GM19328 (cell line): ENCODE data around the gene PAX5.
A peak's percentile ranks its signal among the peaks of the same experiment; 100 is the strongest.
"Not testable (repeated sequence)": the region's sequence is repeated elsewhere in the genome, so short reads cannot be mapped to it uniquely, and the experiment has no call there.

Experiments used
- ATAC-seq: cut with Tn5 transposase; IDR thresholded peaks from one replicate; pipeline ENCODE4 v1.9.1; 2021; ENCODE audit warnings: mild to moderate bottlenecking, moderate library complexity; ENCODE audit not compliant: unreplicated experiment

Gene PAX5

GRCh38 chr9:37033682-37034304 lies at the start of gene PAX5:
Gene PAX5 (minus strand): TSS chr9:37034268. CDS start chr9:37034031, 237 bp downstream.
- ATAC-seq, result no peak

GRCh38 chr9:37083654-37084053 lies 49.6 kb upstream of the PAX5 start:
- no peak for ATAC-seq

GRCh38 chr9:37082214-37082765 lies 48.2 kb upstream of the PAX5 start:
- no peak for ATAC-seq

- not testable (repeated sequence) for ATAC-seq
These were observed 47.4 kb upstream of the PAX5 start for GRCh38 chr9:37081507-37081906.

GRCh38 chr9:37080165-37080628 lies 46.1 kb upstream of the PAX5 start:
- not testable (repeated sequence) for ATAC-seq

GRCh38 chr9:37079370-37080164 lies 45.5 kb upstream of the PAX5 start:
- peak; percentile 88 for ATAC-seq

GRCh38 chr9:37074790-37075189 lies 40.7 kb upstream of the PAX5 start:
- not testable (repeated sequence) for ATAC-seq

- ATAC-seq, result peak; percentile 80
These were observed 32.2 kb upstream of the PAX5 start for GRCh38 chr9:37066139-37066725.

GRCh38 chr9:37062336-37062735 lies 28.3 kb upstream of the PAX5 start:
- no peak for ATAC-seq

- no peak for ATAC-seq
These were observed 27.7 kb upstream of the PAX5 start for GRCh38 chr9:37061768-37062167.

GRCh38 chr9:37060833-37061232 lies 26.8 kb upstream of the PAX5 start:
- ATAC-seq, result no peak

- no peak for ATAC-seq
These were observed 22.2 kb upstream of the PAX5 start for GRCh38 chr9:37056046-37056920.

GRCh38 chr9:37054363-37054720 lies 20.3 kb upstream of the PAX5 start:
- not testable (repeated sequence) for ATAC-seq

- ATAC-seq, result no peak
These were observed 19.8 kb upstream of the PAX5 start for GRCh38 chr9:37053684-37054362.

- no peak for ATAC-seq
These were observed 12.6 kb upstream of the PAX5 start for GRCh38 chr9:37046683-37047082.

- no peak for ATAC-seq
These were observed 8.4 kb upstream of the PAX5 start for GRCh38 chr9:37042421-37042820.

GRCh38 chr9:37040508-37041127 lies 6.5 kb upstream of the PAX5 start:
- ATAC-seq, result no peak

- ATAC-seq, result no peak
These were observed 4.9 kb upstream of the PAX5 start for GRCh38 chr9:37038943-37039464.

- ATAC-seq, result no peak
These were observed 4.4 kb upstream of the PAX5 start for GRCh38 chr9:37038302-37038942.
